T-helper 2 cell treated with Interferon-gamma antibody and Interleukin-4, amounts not matched to agents 100 ng/mL and 5 ng/mL, for 36 hours (primary cell): ENCODE results near the gene WDR27. TPM values are rescaled to one million over a fixed set of nuclear protein-coding genes. Genes with fewer than 3 reads are reported as not detected.

Source experiments
- intact Hi-C: fragments of 100-400 bp; cut with micrococcal nuclease; formaldehyde crosslinking; loops from one replicate; pipeline ENCODE4 v1.15.1; 2023
- total RNA-seq: library from RNA; stranded (reverse); gene quantifications from 2 replicates; pipeline ENCODE4 v1.2.3, GENCODE V29; 2022

WDR27 gene
- total RNA-seq, 1 donor from 2014 or later = 22.8 TPM

DNA sequence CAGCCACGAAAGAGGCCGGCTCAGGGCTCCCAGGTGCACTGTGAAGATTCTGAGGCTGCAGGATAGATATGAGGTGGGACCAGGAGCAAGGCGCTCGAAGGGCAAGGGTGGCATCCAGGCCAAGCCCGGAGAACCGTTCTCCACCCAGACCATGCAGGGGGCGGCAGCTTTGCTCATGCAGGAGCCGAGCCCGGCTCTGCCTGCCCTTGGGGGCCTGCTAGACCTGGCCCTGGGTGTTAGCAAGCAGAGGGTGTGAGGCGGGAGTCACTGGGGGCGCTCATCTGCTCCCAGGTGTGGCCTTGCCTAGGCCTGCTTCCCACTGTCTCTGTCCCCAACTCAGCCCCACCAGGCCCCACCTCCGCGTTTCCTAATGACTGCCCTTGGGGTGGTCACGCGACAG lies 59.4 kb downstream of the WDR27 start:
- intact Hi-C loops = no loop called here

DNA sequence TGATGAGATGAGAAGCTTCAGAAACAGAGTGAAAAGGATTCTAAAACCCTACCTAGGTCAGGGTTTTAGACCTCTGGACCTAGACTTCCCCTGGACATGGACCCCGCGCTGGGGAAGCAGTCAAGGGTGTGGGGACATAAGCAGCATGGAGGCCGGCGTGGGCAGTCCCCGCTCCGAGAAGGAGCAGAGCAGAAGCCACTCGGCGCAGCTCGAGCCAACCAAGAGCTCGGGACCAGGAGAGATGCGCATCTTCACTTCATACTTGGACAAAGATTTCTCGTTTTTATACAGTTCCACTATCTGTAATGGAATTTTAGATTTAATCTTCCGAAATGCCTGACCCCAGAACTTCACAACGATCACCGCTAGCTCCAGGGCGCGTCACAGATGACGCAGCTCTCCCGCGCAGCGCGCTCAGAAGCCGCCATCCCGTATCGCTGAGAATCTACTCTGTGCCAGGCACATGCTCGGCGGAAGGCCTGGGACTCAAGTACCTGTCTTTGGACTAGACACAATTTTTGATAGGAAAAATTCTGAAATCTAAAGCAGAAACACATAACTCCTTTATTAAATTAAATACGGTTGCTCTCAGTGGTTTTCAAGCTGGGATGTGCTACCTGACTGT lies 60.3 kb downstream of the WDR27 start:
- intact Hi-C loops = no loop called here

- intact Hi-C loops = no loop called here
Measured at GRCh38 chr6:169640983-169641382, 60.8 kb downstream of the WDR27 start.

GRCh38 chr6:169640351-169640852 lies 61.4 kb downstream of the WDR27 start:
- intact Hi-C loops = no loop called here

- intact Hi-C loops = no loop called here
Measured at GRCh38 chr6:169639653-169640278, 62.1 kb downstream of the WDR27 start.

- intact Hi-C loops = no loop called here
Measured at GRCh38 chr6:169638915-169639314, 62.9 kb downstream of the WDR27 start.

DNA sequence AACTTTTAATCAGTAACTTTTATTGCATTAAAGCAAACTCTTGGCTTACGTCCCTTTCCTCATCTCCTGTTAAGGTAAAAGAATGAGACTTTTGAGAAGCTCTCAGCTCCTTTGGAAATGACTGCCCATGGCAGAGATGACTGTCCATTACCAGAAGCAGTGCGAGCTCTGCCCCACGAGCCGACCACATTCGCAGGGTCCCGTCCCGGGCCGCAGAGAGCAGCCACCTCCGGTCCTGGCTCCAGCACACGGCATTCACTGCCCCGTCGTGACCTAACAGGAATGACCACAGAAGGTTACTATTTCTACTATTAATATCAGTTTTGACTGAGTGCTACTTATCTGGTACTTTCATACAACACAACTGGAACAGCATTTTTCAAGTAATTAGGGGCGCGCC lies 63.4 kb downstream of the WDR27 start:
- intact Hi-C loops = no loop called here

GRCh38 chr6:169635345-169635744 lies 66.5 kb downstream of the WDR27 start:
- intact Hi-C loops = no loop called here

DNA sequence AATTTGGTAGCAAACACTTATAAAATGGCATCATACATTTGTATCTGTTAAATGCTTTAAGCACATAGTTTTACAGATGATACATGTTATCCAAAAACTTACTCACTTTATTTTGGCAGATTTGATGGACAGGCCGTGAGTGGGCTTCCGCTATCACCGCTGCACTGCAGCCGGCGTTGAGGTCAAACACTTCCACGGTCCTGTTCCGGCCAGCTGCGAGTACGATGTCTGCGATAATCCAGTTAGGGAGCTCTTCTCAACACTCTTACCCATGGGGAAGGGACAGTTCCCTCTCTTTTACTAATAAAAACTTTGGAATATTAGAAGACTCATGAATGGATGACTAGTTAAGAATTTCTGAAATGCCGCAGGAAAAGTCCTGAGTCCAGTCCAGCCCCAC lies 69.0 kb downstream of the WDR27 start:
- intact Hi-C loops = no loop called here

- intact Hi-C loops = no loop called here
Measured at GRCh38 chr6:169629256-169629655, 72.6 kb downstream of the WDR27 start.

- intact Hi-C loops = no loop called here
Measured at GRCh38 chr6:169627736-169628607, 73.9 kb downstream of the WDR27 start.

DNA sequence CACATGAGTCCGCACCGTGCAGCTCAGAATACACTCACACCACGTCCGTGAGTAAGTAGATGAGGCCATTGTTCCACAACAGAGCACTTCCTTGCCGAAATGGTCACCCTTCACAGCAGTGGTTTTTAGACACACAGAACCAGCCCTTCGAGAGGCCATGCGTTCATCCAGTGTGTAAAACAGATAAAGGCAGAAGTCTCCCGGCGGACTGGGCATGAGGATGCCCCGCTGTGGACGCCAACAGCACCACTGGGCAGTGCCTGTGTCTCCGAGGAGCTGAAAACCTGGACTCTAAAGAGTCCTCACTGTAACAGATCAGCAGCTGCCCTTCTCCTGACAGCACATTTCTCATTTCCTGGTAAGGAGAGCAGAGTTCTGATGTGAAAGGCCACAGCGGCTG lies 75.2 kb downstream of the WDR27 start:
- intact Hi-C loops = no loop called here

DNA sequence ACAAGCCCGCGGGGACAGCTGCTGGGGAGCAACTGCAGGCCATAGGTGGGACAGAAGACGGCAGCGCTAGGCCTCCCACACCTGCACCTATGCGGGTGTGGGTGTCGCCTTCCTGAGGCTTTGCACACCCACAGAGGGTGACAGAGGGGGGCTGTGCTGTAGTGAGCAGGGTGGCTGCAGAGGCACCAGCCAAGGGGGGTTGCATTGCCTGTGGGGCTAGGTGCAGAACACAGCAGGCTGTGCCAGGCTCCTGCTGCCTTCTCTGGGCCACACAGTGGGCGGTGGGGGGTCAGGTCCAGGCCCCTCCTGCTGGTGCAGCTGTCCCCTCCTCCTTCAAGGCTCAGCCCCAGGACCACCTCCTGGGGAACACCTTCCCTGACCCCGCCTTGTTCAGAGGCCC lies 75.7 kb downstream of the WDR27 start:
- intact Hi-C loops = no loop called here

GRCh38 chr6:169625376-169625775 lies 76.5 kb downstream of the WDR27 start:
- intact Hi-C loops = no loop called here

- intact Hi-C loops = no loop called here
Measured at GRCh38 chr6:169624785-169625184, 77.0 kb downstream of the WDR27 start.

DNA sequence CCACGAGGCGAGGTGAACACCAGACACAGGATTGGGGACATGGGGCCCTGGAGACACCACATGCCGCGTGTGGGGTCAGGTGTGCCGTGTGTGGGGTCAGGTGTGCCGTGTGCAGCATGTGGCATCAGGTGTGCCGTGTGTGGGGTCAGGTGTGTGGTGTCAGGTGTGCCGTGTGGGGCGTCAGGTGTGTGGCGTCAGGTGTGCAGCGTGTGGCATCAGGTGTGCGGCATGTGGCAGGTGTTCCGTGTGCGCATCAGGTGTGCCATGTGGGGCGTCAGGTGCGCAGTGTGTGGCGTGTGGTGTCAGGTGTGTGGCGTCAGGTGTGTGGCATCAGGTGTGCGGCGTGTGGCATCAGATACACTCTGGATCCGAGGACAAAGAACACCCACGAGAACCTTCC lies 77.9 kb downstream of the WDR27 start:
- intact Hi-C loops = no loop called here

DNA sequence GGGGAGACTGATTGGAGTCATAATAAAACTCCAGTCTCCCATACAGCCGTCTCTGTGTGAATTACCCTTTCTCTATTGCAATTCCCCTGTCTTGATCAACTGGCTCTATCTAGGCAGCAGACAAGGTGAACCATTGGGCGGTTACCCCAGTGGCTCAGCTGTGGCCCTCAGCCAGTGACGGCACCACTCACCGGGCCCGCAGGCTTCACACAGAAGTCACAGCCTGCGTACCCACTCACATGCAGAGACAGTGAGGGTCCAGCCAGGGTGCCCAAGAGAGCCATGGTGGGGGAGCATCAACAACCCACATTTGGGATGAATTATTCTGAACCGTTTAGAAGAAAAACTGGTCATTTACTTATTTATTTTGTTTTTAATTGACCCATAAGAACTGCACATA lies 78.5 kb downstream of the WDR27 start:
- intact Hi-C loops = no loop called here

DNA sequence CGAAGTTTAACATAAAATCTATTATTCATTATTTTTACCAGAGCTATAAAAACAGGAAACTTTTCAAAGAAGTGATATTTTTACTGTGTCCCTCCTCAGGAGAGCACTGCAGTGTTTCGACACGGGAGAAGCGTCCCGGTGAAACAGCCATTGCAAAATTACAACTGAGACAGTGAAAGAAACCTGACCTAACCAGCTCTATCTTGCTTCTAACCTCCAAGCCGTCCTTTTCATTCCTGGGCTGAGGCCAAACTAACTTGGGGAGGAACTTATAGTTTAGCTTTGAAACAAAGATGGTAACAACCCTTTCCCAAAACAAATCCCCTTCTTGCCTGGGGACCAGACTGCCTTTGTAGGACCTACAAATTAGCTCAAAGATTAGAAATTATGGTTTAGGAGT lies 79.2 kb downstream of the WDR27 start:
- intact Hi-C loops = no loop called here

GRCh38 chr6:169621311-169621710 lies 80.5 kb downstream of the WDR27 start:
- intact Hi-C loops = no loop called here

GRCh38 chr6:169620171-169621130 lies 81.4 kb downstream of the WDR27 start:
- intact Hi-C loops = no loop called here

- intact Hi-C loops = no loop called here
Measured at GRCh38 chr6:169619650-169620049, 82.2 kb downstream of the WDR27 start.
